NT2/D1 (cell line): ENCODE results near the gene SLA2.

Experiments used
- YY1 ChIP-seq: IDR thresholded peaks from 2 replicates; pipeline ENCODE4 v1.6.1; 2011; ENCODE audit not compliant: insufficient read length, insufficient read depth
- ZNF274 ChIP-seq: IDR thresholded peaks from 2 replicates; pipeline ENCODE4 v1.6.1; 2011; ENCODE audit warnings: mild to moderate bottlenecking, low read depth, low read length

DNA sequence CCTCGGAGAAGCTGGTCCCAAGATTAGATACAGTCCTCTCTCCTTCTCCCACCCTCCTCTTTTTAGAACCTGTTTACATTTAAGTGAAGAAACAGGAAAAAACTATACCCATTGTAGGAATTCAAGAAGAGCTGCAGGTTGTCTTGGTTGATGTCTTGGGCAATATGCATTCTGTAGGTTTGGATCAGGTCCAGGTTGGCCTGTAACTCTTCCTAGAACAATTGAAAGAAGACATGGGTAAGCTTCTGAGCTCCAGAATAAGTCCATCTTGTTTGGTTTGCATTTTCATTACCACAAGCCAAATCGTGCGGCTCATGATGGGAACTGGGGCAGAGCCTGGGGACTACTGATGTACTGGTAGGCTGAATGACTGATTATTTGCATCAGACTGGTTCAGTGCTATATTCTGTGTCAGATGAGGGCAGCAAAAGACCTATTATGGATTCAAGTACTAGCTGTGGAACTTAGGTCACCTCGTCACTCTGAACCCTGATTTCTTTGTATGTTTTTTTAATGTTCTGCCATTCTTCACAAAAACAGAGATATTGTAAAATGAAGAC is 20.3 kb upstream of the SLA2 start:
- TF ChIP-seq ZNF274, result no peak
- no peak for TF ChIP-seq YY1
